GM11168 (cell line): ENCODE results near the gene METTL21C.

ENCODE experiments used
- in situ Hi-C: fragments of 300-500 bp; cut with MboI; formaldehyde crosslinking; loops from one replicate; pipeline ENCODE4 v1.12.0; 2022; ENCODE audit warnings: low sequenced_read_pairs; ENCODE audit not compliant: unreplicated experiment

The METTL21C gene

DNA sequence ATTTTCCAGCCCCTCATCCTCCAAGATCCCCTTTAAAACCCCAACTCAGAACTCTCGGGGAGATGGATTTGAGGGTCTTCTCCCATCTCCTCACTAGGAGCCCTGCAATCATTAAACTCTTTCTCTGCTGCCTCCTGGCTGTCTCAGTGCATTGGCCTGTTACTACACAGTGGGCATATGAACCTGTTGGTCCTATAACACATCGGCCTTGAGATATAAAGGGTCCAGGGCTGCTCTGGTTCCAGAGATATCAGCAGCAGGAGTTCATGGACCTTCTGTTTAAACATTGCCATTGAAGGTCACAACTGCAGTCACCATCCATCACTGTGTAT is 3.8 kb upstream of the METTL21C start:
- in situ Hi-C loops = no loop called here

DNA sequence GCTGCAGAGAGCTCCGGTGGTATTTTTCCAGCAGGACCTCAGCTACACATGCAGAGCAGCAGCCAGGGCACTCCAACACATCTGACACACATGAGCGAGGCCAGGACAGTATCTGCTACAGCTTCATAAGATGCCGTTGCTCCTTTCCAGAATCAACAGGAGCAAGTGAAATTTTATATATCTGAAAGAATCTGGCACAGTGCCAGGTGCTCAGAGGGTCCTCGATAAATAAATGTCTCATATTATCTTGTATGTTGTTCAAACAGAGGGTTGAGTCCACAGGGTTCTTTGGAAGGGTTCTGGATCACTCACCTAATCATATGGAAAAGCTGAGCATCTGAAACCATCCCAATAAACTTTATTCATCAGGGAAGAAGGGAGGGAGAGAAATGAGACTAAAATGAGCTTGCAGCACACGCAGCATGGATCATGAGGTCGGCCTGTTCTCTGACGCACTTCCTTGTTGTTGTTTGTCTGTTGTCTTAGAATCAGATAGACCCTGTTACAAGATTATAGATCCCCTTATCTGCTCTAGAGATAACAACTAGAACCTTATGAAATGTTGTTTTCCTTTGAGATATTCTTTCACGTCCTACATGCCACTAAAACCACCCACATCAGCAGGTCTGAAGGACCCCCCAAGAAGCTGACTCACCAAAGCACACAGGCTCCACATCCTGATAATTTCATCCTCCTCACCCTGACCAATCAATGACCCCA is 3.2 kb upstream of the METTL21C start:
- in situ Hi-C loops = no loop called here

DNA sequence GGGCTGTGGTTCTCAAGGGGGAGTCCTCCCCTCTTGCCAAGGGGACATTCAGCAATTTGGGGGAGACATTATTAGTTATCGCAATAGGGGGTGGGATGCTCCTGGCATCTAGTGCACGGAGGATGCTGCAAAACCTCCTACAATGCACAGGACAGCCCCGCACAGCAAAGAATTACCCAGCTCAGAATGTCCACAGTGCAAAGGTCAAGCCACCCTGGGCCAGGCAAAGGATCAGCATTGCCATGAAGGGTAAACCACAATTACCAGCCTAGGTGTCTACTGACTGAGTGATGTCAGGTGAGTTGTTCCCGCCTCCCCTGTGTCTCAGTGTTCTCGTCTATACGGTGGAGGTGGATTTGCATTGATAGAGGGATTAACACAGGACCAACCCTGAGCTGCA is 2.4 kb upstream of the METTL21C start:
- in situ Hi-C loops = no loop called here

DNA sequence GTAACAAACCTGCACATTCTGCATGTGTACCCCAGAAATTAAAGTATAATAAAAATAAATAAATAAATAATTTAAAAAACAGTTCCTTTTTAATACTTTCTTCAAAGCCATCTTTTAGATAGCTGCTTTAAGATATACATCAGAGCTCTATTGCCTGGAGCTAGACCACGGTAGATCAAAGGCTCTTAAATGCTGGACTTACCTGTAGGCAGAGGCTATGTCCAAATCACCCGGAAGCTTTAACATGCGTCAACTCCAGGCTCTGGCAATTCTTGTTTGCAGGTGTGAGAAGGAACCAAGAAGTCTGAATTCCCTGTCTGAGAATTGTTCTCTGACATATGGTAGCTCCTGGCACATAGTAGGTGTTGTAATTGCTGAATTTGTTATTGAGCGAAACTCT is 1.6 kb upstream of the METTL21C start:
- in situ Hi-C loops = no loop called here

DNA sequence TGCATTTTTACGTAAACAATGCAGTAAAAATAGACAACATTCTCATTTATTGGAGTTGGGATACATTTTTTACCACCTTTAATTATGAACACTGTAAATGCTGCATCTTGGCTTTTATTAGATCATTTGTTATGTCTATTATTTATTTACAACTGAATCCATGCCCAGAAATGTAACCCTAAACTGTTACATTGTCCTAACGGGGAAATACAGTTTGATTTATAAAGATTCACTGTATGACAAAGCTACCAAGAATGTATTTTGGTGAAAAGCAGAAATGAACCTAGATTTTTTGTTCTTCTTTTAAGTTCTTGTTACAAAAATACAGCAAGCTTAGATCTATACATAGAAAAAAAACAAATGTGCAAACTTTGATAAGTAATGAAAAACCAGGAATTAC is 1.1 kb downstream of the METTL21C start:
- in situ Hi-C loops = no loop called here

DNA sequence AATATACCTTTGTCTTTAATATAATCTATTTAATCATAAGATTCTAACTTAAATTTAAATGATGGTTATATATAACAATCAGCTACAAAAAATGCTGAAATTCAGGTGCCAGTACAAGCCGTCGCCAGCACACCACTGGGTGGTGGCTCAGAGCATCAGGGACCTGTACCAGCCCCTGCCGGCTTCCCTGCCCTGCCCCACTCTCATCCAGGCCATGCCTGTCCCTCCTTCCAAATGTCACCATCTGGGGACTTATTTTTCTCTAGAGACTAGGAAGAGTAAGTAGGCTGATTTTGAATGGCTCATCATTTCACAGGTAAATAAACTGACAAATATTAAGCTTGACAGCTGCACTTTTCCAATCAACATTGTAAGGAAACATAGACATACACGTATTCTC is 1.6 kb downstream of the METTL21C start:
- in situ Hi-C loops = no loop called here

DNA sequence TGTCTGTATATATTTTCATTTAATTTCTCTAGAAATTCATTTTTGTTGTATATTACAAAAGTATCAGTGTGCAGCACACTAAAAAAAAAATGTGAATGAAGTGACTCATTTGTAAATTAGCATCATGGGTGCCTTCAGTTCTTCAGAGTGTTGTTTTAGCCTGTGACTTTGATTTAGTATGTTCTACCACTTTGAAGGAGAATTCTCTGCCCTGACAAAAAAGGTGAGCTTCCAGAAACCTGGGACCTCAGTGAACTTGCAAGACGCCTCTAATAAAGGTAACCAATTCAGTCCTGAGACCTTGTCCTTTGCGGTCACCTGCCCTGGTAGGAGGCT is 2.4 kb downstream of the METTL21C start:
- in situ Hi-C loops = no loop called here

DNA sequence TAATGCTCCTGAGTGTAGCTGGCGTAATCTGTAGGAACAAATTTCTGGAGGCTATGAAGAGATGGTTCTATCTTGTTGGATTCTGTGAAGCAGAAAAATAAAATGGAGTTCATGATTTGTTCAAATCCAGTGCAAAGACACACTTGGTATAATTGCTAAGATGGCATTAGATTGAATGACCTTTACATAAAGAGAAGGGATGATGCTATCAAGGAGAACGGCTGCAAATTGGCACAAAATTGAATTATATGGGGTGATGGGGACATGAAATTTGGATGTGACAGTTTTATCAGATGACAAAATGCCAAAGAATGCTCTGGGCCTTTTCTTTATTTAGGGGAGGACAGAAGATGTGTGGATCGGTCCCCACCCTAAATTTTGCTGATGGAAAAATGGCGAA is 4.0 kb downstream of the METTL21C start:
- in situ Hi-C loops = no loop called here

DNA sequence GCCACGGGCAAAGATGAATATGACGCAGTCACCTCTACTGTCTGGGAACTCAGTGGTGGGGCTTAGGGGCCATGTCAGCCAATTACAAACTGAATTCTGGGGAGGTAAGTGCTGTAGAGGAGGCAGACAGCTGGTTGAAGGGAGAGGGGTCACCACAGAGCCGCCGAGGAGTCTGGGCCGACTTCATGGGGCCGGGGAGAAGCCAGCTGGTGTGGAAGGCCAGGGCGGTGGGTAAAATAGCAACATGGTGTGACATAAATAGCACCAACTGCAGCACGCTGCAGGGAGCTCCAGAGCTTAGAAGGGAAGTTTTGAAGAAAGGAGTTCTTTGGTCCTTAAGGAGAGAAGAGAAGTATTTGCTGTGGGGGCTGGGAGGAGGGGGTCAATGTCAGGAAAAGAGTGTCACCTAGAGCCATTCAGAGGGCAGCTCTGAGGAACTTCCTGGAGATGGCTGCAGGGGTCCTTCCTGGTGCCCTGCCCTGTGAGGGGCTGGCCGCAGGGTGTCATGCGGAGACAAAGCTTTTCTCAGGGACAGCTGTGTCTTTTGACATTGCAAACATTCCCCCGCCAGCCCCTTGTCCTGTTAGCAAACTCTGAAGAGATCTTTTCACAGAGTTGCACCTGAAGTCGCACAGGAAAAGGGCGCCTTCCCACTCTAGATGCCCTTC is 6.4 kb downstream of the METTL21C start:
- in situ Hi-C loops = no loop called here

DNA sequence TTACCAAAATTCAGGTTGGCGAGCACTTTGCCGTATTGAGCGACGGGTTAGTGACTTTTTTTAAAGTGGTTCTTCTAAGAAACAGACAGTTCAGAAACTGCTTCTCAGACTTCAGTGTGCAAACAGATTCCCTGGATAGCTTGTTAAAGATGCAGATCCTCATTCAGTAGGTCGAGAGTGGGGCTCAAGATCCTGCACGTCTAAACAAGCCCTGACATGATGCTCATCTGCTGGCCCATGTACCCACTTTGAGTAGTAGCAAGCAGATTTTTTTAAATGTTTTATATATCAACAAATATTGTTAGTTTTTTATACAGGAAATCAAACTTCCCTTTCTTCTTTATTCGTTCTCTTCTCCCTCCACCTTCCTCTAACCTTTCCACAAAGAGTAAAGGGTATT is 7.3 kb downstream of the METTL21C start:
- in situ Hi-C loops = no loop called here

DNA sequence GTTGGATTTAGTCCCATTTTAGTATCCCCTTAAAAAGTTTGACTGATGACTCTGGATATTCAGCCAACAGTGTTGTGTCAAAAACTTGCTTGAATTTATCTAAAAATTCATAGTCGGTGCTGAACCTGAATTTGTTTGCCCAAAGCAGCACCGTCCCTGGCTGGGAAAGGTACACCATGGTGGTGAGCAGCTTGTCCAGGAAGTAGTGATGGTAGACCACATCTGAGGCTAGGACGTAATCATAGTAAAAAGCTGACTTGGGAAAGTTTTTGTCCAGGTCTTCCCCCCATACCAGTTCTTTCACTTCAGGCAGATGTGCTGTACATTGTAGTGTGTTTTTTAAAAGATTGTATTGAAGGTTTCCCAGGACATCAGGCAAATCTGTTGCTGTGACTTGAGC is 8.8 kb downstream of the METTL21C start:
- in situ Hi-C loops = no loop called here

DNA sequence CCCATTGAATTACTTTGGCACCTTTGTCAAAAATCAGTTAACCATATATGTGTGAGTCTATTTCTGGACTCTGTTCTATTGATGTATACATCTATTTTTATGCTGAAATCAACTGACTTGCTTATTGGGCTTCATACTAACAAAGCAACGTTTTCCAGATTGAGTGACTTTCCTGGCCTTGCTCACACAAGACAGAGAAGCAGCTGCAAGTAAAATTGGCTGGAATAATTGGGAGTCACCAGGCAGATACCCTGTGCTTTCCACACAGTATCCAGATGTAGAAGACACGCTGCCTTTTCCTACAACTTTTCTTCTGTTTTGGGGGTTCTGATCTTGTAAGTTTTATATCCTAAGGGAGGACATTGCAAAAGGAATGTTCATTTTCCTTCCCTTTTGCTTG is 11.2 kb downstream of the METTL21C start:
- in situ Hi-C loops = no loop called here

DNA sequence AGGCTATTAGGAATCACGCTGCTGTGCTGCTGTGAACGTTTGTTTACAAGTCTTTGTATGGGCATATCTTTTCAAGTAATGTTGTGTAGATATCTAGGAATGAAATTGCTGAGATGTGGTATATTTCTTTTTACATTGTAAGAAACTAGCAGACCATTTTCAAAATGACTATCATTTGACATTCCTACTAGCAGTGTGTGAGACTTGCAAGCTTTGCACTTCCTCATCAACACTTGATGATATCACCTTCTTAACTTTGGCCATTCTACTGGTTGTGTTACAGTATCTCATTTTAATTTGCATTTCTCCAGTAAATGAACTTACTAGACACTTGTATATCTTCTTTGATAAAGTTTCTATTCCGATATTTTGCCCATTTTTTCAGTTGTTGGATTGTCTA is 12.1 kb downstream of the METTL21C start:
- in situ Hi-C loops = no loop called here

DNA sequence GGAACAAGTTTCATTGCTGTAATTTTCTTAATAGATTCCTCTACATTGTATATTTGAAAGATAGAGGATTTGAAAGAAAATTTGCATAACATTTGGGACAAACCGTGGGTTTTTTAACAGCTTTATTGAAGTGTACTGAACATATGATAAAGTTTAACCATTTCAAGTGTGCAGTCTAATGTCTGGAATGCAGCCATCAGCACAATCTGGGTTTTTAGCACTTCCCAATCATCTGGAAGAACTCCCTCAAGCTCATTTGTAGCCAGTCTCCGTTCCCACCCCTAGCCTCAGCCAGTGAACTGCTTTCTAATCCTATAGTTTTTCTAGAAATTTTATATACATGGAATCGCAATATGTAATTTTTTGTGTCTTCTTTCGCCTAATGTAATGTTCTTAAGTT is 12.6 kb downstream of the METTL21C start:
- in situ Hi-C loops = no loop called here

DNA sequence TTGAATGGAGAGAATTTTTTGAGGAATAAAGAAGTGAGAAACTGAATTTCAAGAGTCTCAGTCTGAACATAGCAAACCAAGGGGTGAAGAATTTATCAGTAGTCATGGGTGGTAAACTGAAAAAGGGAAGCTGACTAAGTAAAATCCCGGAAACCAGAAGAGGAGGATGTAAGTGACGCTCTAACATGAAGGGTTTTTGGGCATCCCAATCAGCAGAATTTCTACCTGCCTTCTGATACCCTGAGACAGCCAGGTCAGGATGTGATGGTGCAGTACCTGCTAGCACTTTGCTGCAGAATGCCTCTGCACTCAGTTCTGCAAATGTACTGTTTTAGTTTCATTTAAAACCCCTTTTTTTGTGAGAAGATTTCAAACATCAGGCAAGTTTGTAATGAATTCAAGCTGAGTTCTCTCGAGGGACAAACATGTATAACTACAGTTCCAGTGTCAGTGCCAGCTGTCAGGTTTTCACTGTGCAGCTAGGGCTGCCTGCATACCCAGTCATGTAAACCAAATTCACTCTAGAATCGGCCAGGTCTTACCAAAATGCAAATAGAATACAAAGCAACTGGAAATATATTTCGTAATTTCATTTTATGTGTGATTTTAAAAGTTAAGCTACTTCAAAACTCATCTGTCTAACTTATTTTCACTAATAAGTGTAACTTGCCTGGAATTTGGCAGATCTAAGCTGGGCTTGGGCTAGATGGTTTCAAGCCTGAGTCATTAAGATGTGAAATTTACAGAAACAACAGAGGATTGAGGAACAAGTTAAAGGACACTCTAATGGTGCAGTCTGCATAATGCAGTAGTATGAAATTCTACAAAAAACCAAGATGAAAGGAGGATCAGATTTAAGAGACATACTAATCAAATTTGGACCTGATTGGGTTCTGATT is 13.8 kb downstream of the METTL21C start:
- in situ Hi-C loops = no loop called here

DNA sequence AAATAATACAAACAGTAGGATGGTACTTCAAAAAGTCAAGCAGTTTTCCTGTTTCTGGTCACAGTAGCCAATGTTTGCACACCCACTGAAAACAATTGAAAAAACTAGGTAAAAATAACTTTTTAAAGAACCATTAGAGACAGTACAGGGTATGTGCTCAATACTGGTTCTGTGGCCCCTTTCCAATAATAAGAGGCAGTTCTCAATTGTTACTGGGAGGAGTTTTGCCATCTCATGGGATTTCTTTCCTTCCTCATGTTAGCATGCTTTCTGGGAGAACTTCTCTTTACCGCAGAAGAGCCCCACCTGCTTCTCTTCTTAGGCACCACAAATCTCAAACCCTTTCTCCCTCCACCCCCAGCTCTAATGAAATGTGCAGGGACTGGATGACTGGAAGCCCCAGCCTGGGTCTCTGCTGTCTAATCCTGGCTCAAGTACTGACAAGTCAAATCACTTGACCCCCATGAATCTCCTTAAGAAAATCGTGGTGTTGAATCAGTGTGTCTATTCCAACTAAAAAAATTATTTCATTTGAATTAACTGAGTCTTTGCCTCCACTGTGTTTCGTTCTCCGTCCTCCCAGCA is 14.6 kb downstream of the METTL21C start:
- in situ Hi-C loops = no loop called here

DNA sequence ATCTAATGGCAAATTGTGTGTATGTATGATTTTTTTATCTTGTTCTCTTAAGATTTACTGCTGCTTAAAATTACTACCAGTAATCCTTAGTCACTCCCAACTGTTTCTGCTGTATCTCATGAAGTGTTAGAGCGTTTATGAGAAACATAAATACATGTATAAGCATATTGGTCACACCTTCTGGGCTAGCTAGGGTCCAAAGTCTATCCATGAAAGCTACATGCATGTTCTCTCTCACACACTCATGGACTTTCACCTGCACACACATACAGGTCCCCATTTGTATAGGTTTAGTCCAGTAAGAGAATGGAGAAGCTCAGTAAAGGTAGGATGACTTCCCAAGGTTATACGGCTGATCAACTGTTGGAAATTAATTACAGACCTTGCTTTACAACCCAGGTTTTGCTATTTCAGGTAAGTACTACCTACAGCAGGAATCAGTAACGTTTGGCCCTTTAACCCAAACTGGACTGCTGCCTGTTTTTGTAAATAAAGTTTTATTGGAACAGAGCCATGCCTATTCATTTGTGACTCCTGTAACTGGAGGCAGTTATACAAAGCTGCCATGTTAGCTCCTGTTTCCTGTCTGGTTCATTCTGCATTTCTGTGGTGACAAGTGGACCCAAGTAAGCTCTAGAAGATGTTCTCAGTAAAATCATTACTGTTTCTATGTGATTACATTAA is 15.3 kb downstream of the METTL21C start:
- in situ Hi-C loops = no loop called here

DNA sequence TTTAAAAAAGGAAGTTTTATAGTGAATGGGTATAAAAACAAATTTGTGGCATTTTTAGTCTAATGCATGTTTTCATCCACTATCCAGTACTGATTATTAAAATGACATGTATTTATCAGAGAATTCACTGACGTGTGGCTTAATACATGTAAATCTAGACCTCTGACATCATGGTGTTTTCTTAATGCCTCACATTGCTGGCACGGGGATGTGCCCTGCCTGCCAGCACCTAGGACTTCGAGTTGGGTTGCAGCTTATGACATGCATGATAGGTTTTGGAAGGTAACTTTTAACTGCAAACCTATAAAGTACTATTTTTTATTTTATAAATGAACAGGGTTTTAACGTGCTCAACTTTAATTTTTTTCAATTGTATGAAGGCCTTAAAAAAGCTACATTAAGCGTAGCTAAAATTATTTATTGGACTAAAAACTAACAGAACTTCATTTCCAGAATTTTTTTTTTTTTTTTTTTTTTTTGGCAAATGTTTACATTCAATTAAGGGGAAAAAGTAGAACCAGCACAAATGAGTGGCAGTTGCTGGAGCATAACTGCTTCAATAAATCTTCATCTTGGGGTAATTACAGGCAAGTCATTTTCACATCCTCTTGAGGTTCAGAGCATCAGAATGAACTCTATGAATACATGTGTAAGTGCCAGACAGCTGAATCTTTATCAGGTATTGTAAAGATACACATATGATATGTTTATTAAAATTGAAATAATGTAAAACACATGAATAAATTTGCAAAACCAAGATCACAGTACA is 16.3 kb downstream of the METTL21C start:
- in situ Hi-C loops = no loop called here

DNA sequence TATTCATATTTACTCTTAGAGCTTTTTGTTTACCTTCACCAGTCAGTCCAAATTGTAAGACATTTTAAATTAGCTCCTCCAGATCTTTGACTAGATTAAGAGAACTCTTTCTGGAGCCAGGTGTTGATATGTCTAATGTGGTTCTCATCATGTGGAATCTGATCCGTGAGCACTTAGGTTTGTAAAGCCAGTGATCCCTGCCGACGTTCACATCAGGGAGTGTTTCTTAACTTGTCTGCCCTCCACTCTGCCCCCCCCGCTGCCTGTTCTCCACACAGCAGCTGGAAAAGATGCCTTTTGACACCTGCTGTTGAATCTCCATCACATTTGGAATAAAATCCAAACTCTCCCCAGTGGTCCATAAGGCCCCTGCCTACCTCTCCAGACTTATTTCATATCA is 17.7 kb downstream of the METTL21C start:
- in situ Hi-C loops = no loop called here

DNA sequence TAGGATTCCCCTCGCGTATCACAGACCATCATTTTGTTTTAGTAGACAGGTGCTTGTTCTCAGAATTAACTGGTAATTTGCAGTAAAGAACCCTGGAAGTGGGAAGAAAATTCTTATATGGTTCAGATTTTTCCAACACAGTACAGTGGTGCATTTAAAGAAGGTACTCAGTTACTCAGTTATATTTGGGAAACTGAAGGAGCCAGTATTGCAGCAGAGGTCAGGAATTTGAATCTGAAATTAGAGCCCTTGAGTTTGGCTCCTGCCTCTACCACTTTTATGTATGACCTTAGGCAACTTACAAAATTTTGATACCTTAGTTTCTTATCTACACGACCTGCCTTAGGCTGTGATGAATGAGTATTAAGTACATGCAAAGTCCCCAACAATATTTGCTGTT is 19.7 kb downstream of the METTL21C start:
- in situ Hi-C loops = no loop called here
